ENCODE measurements around the gene TAX1BP3. TPM values are rescaled to one million over a fixed set of nuclear protein-coding genes. Genes with fewer than 3 reads are reported as not detected.
A peak's percentile ranks its signal among the peaks of the same experiment; 100 is the strongest.

TAX1BP3 gene
- polyA plus RNA-seq, 3 donors: 29.6 to 71.8 (median 70.9) TPM

DNA sequence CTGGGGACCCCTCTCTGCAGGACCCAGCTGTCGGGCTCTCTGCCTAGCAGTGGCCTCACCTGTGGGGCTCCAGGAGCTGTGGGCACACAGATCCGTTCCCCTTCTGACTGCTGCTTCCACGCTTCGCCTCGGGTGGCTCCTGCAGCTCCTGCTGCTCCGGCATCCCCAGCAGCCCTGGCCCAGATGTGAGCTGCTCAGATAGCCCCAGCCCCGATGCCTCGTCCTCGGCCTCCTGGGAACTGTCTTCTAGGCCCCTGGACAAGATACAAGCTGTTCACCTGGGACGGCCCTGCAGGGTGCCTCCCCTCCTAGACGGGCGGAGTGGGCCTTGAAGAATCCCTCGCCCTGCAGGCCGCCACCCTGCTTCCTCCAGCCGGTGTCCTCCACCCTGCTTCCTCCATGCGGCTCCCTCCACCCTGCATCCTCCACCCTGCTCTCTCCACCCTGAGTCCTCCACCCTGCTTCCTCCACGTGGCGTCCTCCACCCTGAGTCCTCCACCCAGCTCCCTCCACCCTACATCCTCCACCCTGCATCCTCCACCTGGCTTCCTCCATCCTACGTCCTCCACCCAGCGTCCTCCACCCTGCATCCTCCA is 11.3 kb upstream of the TAX1BP3 start:
- H3K4me3 Mint-ChIP-seq: peak overlapping the region in 1 of 2 donors; percentile 21
- H3K27ac ChIP-seq (ENCODE audit: low read depth in 1 of 2, low read length in 2 of 2): no peak overlapping the region
- H3K79me2 ChIP-seq (ENCODE audit: insufficient read depth, low read length): no peaks in the 10 kb centered on the region
- peaks cover 18 to 32% of the 10 kb centered on the region in 2 donors for H3K4me1 ChIP-seq (ENCODE audit: control insufficient read depth in 1 of 2, insufficient read depth in 2 of 2, low read length in 2 of 2)
- intact Hi-C loops (cut with micrococcal nuclease): loop anchor here (5.0 kb wide), 2 partner anchors 43 to 148 kb away; partner anchors contain the start of gene HASPIN (in 2 of the 2)
- peaks cover 3 to 12% (median 7%) of the 10 kb centered on the region in 3 donors for H3K27me3 Mint-ChIP-seq (ENCODE audit: low read depth in 3 of 3)
- peaks cover 28% of the 10 kb centered on the region for H3K4me1 Mint-ChIP-seq
- H3K27me3 ChIP-seq (ENCODE audit: control insufficient read depth in 2 of 2, insufficient read depth in 2 of 2, low read length in 2 of 2): no peaks in the 10 kb centered on the region
- no peaks in the 10 kb centered on the region for H3K9me3 ChIP-seq (replicated peaks in 1 of 2; ENCODE audit: control insufficient read depth in 1 of 2, insufficient read depth in 1 of 2, low read length in 2 of 2)
- H2AFZ ChIP-seq (ENCODE audit: insufficient read depth, low read depth, low read length, poor library complexity, severe bottlenecking): peak overlapping the region; percentile 26
- TF ChIP-seq, protein P1, sequence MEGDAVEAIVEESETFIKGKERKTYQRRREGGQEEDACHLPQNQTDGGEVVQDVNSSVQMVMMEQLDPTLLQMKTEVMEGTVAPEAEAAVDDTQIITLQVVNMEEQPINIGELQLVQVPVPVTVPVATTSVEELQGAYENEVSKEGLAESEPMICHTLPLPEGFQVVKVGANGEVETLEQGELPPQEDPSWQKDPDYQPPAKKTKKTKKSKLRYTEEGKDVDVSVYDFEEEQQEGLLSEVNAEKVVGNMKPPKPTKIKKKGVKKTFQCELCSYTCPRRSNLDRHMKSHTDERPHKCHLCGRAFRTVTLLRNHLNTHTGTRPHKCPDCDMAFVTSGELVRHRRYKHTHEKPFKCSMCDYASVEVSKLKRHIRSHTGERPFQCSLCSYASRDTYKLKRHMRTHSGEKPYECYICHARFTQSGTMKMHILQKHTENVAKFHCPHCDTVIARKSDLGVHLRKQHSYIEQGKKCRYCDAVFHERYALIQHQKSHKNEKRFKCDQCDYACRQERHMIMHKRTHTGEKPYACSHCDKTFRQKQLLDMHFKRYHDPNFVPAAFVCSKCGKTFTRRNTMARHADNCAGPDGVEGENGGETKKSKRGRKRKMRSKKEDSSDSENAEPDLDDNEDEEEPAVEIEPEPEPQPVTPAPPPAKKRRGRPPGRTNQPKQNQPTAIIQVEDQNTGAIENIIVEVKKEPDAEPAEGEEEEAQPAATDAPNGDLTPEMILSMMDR (IDR thresholded peaks at IDR 0.05): no peak
- 58% methylated on average over 17 of the region's 20 CpGs for WGBS (ENCODE audit: insufficient coverage)
- no peak overlapping the region for H3K4me2 ChIP-seq (replicated peaks; ENCODE audit: extremely low read depth, low read length, poor library complexity, severe bottlenecking)
- H3K9me3 Mint-ChIP-seq: peaks cover 0 to 2% (median 0%) of the 10 kb centered on the region in 7 donors
- H3K4me3 ChIP-seq (replicated peaks in 1 of 3; ENCODE audit: low read depth in 2 of 3, low read length in 3 of 3): peak overlapping the region in 1 of 3 experiments; percentile 9
- no peak overlapping the region for H3K9ac ChIP-seq (ENCODE audit: insufficient read depth, low read length, poor library complexity, severe bottlenecking)
- DNase-seq: no peak
- H4K20me1 ChIP-seq (ENCODE audit: insufficient read depth, low read length): no peaks in the 10 kb centered on the region
- H3K36me3 Mint-ChIP-seq: no peaks in the 10 kb centered on the region
- no peak overlapping the region for H3K27ac Mint-ChIP-seq
- no peaks in the 10 kb centered on the region for H3K36me3 ChIP-seq (replicated peaks in 1 of 2; ENCODE audit: control insufficient read depth in 1 of 2, insufficient read depth in 2 of 2, low read length in 2 of 2)

DNA sequence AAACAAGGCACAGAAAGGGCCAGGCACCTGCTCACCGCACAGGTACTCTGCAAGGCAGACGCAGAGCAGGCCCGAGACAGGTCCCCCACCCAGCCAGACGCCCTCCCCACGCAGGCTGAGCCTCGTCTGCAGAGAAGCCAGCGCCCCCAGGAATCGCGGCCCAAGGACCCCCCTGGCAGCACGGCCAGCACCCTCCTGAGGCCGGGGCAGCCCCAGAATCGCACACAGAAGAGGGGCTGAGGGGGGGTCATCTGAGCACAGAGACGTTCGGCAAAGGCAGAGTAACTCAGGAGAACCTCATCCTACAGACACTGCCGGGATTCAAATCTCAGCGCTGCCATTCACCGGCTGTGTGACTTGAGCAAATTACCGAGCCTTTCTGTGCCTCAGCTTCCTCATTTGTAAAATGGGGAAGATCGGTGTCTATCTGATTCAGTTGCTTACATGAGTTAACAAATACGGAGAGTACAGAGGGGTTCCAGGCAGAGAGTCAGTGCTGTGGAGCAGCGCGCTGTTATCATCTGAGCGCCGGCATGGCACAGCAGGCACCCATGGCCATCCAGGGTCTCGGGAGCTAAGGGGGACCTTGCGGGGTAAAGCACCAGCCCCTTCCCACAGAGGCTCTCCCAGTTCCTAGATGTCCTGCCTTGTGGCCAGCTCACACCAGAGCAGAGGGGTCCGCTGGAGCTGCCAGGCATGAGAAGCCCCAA is 10.6 kb upstream of the TAX1BP3 start:
- H3K27me3 Mint-ChIP-seq (ENCODE audit: low read depth in 3 of 3): peaks cover 2 to 7% (median 5%) of the 10 kb centered on the region in 3 donors
- Histone ChIP-seq H3K36me3 (replicated peaks in 1 of 2; ENCODE audit: control insufficient read depth in 1 of 2, insufficient read depth in 2 of 2, low read length in 2 of 2) (no peaks in the 10 kb centered on the region), H3K27ac (ENCODE audit: low read depth in 1 of 2, low read length in 2 of 2) (no peak overlapping the region), H3K4me2 (replicated peaks; ENCODE audit: extremely low read depth, low read length, poor library complexity, severe bottlenecking) (no peak overlapping the region), H3K9ac (ENCODE audit: insufficient read depth, low read length, poor library complexity, severe bottlenecking) (no peak overlapping the region), H3K79me2 (ENCODE audit: insufficient read depth, low read length) (no peaks in the 10 kb centered on the region), H4K20me1 (ENCODE audit: insufficient read depth, low read length) (no peaks in the 10 kb centered on the region), H3K9me3 (replicated peaks in 1 of 2; ENCODE audit: control insufficient read depth in 1 of 2, insufficient read depth in 1 of 2, low read length in 2 of 2) (no peaks in the 10 kb centered on the region), H3K4me1 (ENCODE audit: control insufficient read depth in 1 of 2, insufficient read depth in 2 of 2, low read length in 2 of 2) (peaks cover 18 to 32% of the 10 kb centered on the region in 2 donors), H2AFZ (ENCODE audit: insufficient read depth, low read depth, low read length, poor library complexity, severe bottlenecking) (peak overlapping the region; percentile 26), H3K27me3 (ENCODE audit: control insufficient read depth in 2 of 2, insufficient read depth in 2 of 2, low read length in 2 of 2) (no peaks in the 10 kb centered on the region), H3K4me3 (replicated peaks in 1 of 3; ENCODE audit: low read depth in 2 of 3, low read length in 3 of 3) (peak overlapping the region in 1 of 3 experiments; percentile 9)
- H3K36me3 Mint-ChIP-seq: no peaks in the 10 kb centered on the region
- intact Hi-C loops (cut with micrococcal nuclease): no loop called here
- H3K9me3 Mint-ChIP-seq: peaks cover 0 to 2% (median 0%) of the 10 kb centered on the region in 7 donors
- H3K27ac Mint-ChIP-seq: no peak overlapping the region
- H3K4me3 Mint-ChIP-seq: no peak overlapping the region
- 73% methylated on average over 14 of the region's 27 CpGs for WGBS (ENCODE audit: insufficient coverage)
- TF ChIP-seq, protein P1 (IDR thresholded peaks at IDR 0.05): no peak
- H3K4me1 Mint-ChIP-seq: peaks cover 28% of the 10 kb centered on the region
- peak; percentile 25 to 55 (median 39) for DNase-seq
